Loucy (cell line): ENCODE data around the gene CYFIP1.

Experiments
- CTCF ChIP-seq: fragments of 200-600 bp; sonication (generic); conservative IDR thresholded peaks from 2 replicates; pipeline ENCODE4 v1.5.1; 2014; ENCODE audit warnings: mild to moderate bottlenecking, antibody characterized with exemption, low read length
- EZH2phosphoT487 ChIP-seq: fragments of 200-600 bp; IDR thresholded peaks from 2 replicates; pipeline ENCODE4 v1.6.1; 2018; ENCODE audit warnings: antibody characterized with exemption, mild to moderate bottlenecking, moderate library complexity, borderline replicate concordance

- no peak for TF ChIP-seq CTCF
- no peak for TF ChIP-seq EZH2phosphoT487
Measured at GRCh38 chr15:22939051-22939450, 41.1 kb downstream of the CYFIP1 start.
